ENCODE results near the gene TIMM17A. TPM values are rescaled to one million over a fixed set of nuclear protein-coding genes. Genes with fewer than 3 reads are reported as not detected.
A peak's percentile ranks its signal among the peaks of the same experiment; 100 is the strongest.

Gene TIMM17A
- 76.5 TPM for total RNA-seq
- long read RNA-seq, transcript TIMM17A-201 (6 exons, 1,659 nt) = major isoform, 56 of 66 reads
- long read RNA-seq, partial matches to known transcripts = 4 of 66 reads
- long read RNA-seq, other reads (novel, unspliced or antisense) = 6 of 66 reads

GRCh38 chr1:201955009-201955728 lies at the start of gene TIMM17A:
TSS of gene TIMM17A (plus strand) at chr1:201955503. CDS start at chr1:201955527, 24 bp downstream.
- DNase-seq (peak; percentile 98), ATAC-seq (ENCODE audit: poor library complexity) (peak; percentile 100)
- intact Hi-C loops (cut with DNase I) = no loop called here

GRCh38 chr1:201906336-201906735 lies 49.0 kb upstream of the TIMM17A start:
- DNase-seq (no peak), ATAC-seq (ENCODE audit: poor library complexity) (no peak)
- intact Hi-C loops (cut with DNase I) = no loop called here

GRCh38 chr1:201907621-201908020 lies 47.7 kb upstream of the TIMM17A start:
- no peak for DNase-seq
- intact Hi-C loops (cut with DNase I) = no loop called here

GRCh38 chr1:201911826-201912571 lies 43.3 kb upstream of the TIMM17A start:
- ATAC-seq (ENCODE audit: poor library complexity) (no peak), DNase-seq (no peak)
- intact Hi-C loops (cut with DNase I) = no loop called here

More at GRCh38 chr1:201907621-201908020, 47.7 kb upstream of the TIMM17A start:
- no peak for ATAC-seq (ENCODE audit: poor library complexity)

- intact Hi-C loops (cut with DNase I) = no loop called here
- ATAC-seq (ENCODE audit: poor library complexity) (no peak), DNase-seq (no peak)
These were observed 42.5 kb upstream of the TIMM17A start for GRCh38 chr1:201912832-201913231.

- no peak for DNase-seq
- intact Hi-C loops (cut with DNase I) = no loop called here
These were observed 40.7 kb upstream of the TIMM17A start for GRCh38 chr1:201914456-201915235.

GRCh38 chr1:201916649-201917249 lies 38.6 kb upstream of the TIMM17A start:
- intact Hi-C loops (cut with DNase I) = no loop called here
- peak; percentile 58 for ATAC-seq (ENCODE audit: poor library complexity)
- peak; percentile 74 for DNase-seq

More at GRCh38 chr1:201914456-201915235, 40.7 kb upstream of the TIMM17A start:
- ATAC-seq (ENCODE audit: poor library complexity) = no peak

- ATAC-seq (ENCODE audit: poor library complexity) (peak; percentile 82), DNase-seq (no peak)
- intact Hi-C loops (cut with DNase I) = no loop called here
These were observed 37.8 kb upstream of the TIMM17A start for GRCh38 chr1:201917362-201918033.

- DNase-seq = no peak
- intact Hi-C loops (cut with DNase I) = no loop called here
- ATAC-seq (ENCODE audit: poor library complexity) = no peak
These were observed 37.0 kb upstream of the TIMM17A start for GRCh38 chr1:201918343-201918742.

GRCh38 chr1:201921952-201922558 lies 33.2 kb upstream of the TIMM17A start:
- intact Hi-C loops (cut with DNase I) = no loop called here
- ATAC-seq (ENCODE audit: poor library complexity) = no peak
- DNase-seq = no peak

GRCh38 chr1:201925301-201925567 lies 30.1 kb upstream of the TIMM17A start:
- DNase-seq (no peak), ATAC-seq (ENCODE audit: poor library complexity) (no peak)
- intact Hi-C loops (cut with DNase I) = no loop called here

- DNase-seq (no peak), ATAC-seq (ENCODE audit: poor library complexity) (peak; percentile 43)
- intact Hi-C loops (cut with DNase I) = no loop called here
These were observed 29.2 kb upstream of the TIMM17A start for GRCh38 chr1:201925981-201926645.

GRCh38 chr1:201928266-201928665 lies 27.0 kb upstream of the TIMM17A start:
- ATAC-seq (ENCODE audit: poor library complexity) = no peak
- no peak for DNase-seq
- intact Hi-C loops (cut with DNase I) = no loop called here

- ATAC-seq (ENCODE audit: poor library complexity) = no peak
- intact Hi-C loops (cut with DNase I) = no loop called here
These were observed 25.2 kb upstream of the TIMM17A start for GRCh38 chr1:201930137-201930536.

GRCh38 chr1:201930803-201931202 lies 24.5 kb upstream of the TIMM17A start:
- intact Hi-C loops (cut with DNase I) = no loop called here
- ATAC-seq (ENCODE audit: poor library complexity) (no peak), DNase-seq (no peak)

More at GRCh38 chr1:201930137-201930536, 25.2 kb upstream of the TIMM17A start:
- DNase-seq = no peak

- no peak for DNase-seq
- intact Hi-C loops (cut with DNase I) = no loop called here
- no peak for ATAC-seq (ENCODE audit: poor library complexity)
These were observed 21.4 kb upstream of the TIMM17A start for GRCh38 chr1:201933840-201934430.

GRCh38 chr1:201937624-201938213 lies 17.6 kb upstream of the TIMM17A start:
- ATAC-seq (ENCODE audit: poor library complexity) (no peak), DNase-seq (no peak)
- intact Hi-C loops (cut with DNase I) = no loop called here

All from Right ventricle myocardium superior (tissue), 1 donor.